C1 segment of cervical spinal cord (tissue), 14 donors: ENCODE results near the gene PSMA6.
"Not testable (repeated sequence)": the region's sequence is repeated elsewhere in the genome, so short reads cannot be mapped to it uniquely, and the experiment has no call there.

Experiments used
- DNase-seq, 14 donors: peaks; one replicate each; lab custom pipeline; 2025; lab: John Stamatoyannopoulos, UW

PSMA6 gene

DNA sequence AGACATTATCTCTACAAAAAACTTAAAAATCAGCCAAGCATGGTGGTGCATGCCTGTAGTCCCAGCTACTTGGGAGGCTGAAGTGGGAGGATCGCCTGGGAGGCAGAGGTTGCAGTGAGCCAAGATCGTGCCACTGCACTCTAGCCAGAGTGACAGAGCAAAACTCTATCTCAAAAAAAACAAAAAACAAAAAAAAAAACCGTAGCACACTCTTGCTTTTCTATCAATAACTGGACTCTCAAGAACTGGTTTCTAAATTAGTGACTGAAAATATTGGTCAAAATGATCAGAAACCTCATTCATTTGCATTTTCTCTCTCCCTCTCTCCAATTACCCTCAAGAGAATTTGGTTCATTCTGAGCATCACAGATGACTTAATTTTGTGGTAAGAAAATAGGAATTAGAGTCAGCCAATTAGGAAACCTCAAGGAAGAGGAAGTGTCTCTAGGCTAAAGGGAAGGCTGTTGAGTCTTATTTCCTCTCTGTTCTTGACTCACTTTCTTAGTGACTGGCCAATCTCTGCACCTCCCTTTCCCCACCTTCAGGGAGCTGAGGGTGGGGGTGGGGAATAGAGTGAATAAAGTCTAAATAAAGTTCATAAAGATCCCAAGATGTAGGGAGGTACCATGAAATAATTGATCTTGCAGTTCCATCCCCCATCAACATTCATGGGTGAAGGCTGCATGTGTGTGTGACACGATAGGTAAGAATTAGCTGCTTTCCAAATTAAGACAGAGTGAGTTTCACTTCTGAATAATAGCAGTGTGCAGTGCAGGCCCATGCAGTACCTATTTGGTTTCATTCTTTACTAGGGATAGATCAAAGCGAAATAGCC lies 6.8 kb upstream of the PSMA6 start:
- no peak for DNase-seq

- DNase-seq, result no peak
These were observed 6.1 kb upstream of the PSMA6 start for GRCh38 chr14:35286003-35286600.

- DNase-seq, result no peak
These were observed 5.5 kb upstream of the PSMA6 start for GRCh38 chr14:35286707-35287106.

DNA sequence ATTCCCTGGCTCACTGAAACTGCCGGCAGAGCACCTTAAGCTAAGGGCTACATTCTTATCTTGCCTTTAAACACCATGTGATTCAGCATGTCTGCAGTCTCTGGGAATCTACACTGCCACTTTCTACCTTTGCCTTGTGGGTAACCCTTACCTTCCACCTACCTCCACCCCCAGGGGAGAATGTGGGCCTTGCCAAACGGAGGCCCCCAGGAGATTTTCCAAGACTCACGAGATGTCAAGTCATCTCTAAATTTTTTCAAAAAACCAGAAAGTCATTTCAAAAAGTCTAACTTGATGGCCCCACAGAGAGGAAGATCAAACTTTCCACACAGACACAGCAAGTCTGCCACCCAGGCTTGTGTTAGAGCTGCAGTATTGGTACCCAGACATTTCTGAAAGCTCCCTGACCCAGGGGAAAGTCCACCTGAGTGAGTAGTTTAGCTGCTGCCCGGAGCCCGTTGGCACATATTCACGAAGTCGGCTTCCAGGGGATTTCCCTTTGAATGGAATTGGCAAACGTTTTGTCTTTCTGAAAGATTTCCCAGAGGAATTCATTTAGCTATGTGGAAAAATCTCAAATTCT lies 4.7 kb upstream of the PSMA6 start:
- peak in 1 of 14 donors; percentile 11 for DNase-seq

GRCh38 chr14:35289623-35290022 lies 2.6 kb upstream of the PSMA6 start:
- DNase-seq, result no peak

DNA sequence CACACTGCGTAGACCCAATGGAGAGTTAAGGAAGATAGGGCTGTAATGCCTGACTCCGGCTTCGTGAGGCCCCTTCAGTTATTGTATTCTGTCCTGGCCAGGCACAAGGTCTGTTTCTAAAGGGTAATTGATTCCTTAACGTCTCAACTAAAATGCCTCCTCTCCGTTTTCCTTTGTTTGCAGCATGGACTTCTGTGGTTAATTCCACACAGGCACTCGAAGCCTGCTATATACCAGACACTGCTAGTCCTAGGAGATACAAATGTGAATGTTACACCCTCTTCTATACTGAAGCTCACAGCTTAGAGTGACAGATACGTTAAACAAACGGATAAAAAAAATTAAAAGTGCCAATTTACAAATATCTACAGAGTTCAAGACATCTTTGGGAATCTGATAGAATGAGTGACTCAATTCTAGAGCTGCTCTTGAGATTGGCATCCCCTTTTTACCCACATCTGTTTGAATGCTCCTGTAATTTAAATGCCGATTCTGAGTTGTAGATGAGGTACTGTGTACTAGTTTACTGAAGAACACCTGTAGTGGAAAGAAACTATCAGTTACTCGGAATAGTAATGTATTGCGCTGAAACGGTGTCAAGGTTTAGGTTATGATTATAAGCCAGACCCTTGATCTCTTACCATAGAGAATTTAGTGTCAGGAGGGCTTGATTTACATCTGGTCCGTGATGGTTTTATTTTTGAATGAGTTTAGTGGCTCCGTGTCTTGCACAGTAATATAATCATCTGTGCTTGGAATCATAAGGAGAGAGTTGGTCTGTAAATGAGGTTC lies 784 bp downstream of the PSMA6 start:
- DNase-seq, result peak in 1 of 14 donors; percentile 22

DNA sequence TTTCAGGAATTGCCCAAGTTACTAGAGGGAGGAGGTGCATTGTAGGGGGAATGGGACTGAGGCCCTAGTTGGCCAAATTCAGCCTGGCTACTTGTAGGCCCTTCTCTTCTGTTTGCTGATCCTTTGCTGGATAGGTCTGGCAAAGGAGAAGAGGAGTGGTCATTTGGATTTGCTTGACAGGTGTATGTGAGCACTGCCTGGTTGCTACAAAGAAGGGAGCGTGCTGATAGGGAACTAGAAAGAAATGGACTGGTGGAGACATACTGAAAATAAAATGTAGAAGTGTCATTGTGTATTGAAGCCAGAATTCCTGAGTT lies 3.6 kb downstream of the PSMA6 start:
- DNase-seq, result no peak

DNA sequence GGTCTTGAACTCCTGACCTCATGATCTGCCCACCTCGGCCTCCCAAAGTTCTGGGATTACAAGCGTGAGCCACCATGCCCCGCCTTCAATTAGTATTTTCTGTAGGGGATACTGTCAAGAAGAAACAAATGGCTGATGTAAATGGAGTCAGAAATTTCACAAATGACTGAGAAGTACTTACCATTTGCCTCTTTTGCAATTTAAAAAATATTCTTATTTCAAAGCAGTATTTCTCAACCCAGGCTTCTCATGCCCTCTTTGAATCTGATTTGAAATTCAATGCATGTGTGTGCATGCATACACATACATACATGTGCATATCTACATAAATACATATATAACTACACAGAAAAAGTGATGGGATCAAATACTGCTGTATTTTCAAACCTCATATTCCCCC lies 4.4 kb downstream of the PSMA6 start:
- no peak for DNase-seq

GRCh38 chr14:35297706-35298105 lies 5.5 kb downstream of the PSMA6 start:
- DNase-seq, result no peak

GRCh38 chr14:35298351-35298750 lies 6.2 kb downstream of the PSMA6 start:
- no peak for DNase-seq

DNA sequence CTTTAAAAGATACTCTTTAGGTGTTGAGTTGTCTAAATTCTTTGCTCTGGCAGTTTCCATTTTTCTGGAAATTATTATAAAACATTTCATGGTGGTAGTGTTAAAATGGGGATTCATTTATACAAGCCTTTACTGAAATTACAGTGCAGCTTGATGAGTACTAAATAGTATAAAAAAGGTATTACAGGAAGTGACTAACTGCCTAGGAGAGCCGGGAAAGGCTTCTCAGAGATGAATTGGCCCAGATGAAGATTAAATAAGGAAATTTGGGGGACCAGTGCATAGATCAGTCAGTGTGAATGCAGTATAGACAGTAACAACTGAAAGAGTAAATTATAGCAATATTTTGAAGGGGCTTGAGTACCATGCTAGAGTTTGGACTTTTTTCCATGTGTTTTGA lies 7.5 kb downstream of the PSMA6 start:
- no peak for DNase-seq

GRCh38 chr14:35300228-35300627 lies 8.0 kb downstream of the PSMA6 start:
- DNase-seq, result no peak

DNA sequence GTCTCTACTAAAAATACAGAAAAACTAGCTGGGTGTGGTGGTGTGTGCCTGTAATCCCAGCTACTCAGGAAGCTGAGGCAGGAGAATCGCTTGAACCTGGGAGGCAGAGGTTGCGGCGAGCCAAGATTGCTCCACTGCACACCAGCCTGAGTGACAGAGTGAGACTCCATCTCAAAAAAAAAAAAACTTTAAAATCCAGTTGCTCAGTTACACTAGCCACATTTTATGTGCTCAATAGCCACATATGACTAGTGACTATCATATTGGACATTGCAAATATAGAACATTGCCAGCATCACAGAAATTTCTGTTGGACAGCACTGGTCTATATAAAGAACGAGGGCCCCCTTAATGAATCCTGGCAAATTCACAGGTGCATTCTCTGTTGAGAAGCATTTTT lies 9.2 kb downstream of the PSMA6 start:
- DNase-seq, result not testable (repeated sequence)

- DNase-seq, result no peak
These were observed 9.8 kb downstream of the PSMA6 start for GRCh38 chr14:35301735-35302528.

- DNase-seq, result no peak
These were observed 11.2 kb downstream of the PSMA6 start for GRCh38 chr14:35303149-35303935.

GRCh38 chr14:35304812-35305462 lies 12.8 kb downstream of the PSMA6 start:
- DNase-seq, result no peak

GRCh38 chr14:35305633-35306032 lies 13.5 kb downstream of the PSMA6 start:
- no peak for DNase-seq

GRCh38 chr14:35306114-35306513 lies 13.9 kb downstream of the PSMA6 start:
- no peak for DNase-seq

GRCh38 chr14:35317820-35318219 lies 25.6 kb downstream of the PSMA6 start:
- no peak for DNase-seq

- DNase-seq, result no peak
These were observed 27.3 kb downstream of the PSMA6 start for GRCh38 chr14:35319509-35319908.
